Measurements from ENCODE around the gene TAS1R3.

DNA sequence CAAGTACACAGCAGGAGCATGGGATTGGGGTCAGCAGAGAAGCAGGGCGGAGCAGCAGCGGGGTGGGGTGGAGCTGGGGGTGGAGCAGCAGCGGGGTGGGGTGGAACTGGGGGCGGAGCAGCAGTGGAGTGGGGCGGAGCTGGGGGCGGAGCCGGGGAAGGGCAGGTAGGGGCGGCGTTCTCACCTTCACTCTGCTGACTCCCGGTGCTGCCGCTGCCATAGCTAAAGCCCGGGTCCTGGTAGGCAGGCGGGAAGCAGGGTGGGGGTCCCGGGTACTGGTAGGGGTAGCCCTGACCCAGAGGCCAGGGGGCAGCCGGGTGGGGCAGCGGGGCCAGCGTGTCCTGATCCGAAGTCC lies 6.7 kb downstream of the TAS1R3 start:
- TF ChIP-seq, protein P1, sequence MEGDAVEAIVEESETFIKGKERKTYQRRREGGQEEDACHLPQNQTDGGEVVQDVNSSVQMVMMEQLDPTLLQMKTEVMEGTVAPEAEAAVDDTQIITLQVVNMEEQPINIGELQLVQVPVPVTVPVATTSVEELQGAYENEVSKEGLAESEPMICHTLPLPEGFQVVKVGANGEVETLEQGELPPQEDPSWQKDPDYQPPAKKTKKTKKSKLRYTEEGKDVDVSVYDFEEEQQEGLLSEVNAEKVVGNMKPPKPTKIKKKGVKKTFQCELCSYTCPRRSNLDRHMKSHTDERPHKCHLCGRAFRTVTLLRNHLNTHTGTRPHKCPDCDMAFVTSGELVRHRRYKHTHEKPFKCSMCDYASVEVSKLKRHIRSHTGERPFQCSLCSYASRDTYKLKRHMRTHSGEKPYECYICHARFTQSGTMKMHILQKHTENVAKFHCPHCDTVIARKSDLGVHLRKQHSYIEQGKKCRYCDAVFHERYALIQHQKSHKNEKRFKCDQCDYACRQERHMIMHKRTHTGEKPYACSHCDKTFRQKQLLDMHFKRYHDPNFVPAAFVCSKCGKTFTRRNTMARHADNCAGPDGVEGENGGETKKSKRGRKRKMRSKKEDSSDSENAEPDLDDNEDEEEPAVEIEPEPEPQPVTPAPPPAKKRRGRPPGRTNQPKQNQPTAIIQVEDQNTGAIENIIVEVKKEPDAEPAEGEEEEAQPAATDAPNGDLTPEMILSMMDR (IDR thresholded peaks at IDR 0.05; ENCODE audit: low read depth, low read length, poor library complexity, severe bottlenecking), result no peak
- no peak for TF ChIP-seq EZH2phosphoT487 (IDR thresholded peaks at IDR 0.05; ENCODE audit: borderline replicate concordance, low read length)

Data from DOHH2 (cell line).